Endothelial cell of umbilical vein (primary cell): ENCODE data around the gene YWHAQ. TPM values are rescaled to one million over a fixed set of nuclear protein-coding genes. Genes with fewer than 3 reads are reported as not detected.

ENCODE experiments used
- BruUV-seq: library from RNA; stranded (reverse); fragments of 400-500 nt; replicated peaks from 2 replicates; lab custom pipeline; 2021; lab: Mats Ljungman, UMichigan
- CTCF ChIA-PET: fragments of 300-600, 350-600 bp; sonication (Branson Sonifier 250); formaldehyde crosslinking; loops from one replicate; lab custom pipeline; 2021; ENCODE audit warnings: antibody characterized with exemption, inconsistent platforms; lab: Charles Lee
- POLR2A ChIA-PET: fragments of 300-600, 350-600 bp; sonication (Branson Sonifier 250); formaldehyde crosslinking; loops from one replicate; lab custom pipeline; 2021; ENCODE audit warnings: antibody characterized with exemption, inconsistent platforms; lab: Charles Lee
- DNase-seq: peaks from one replicate; pipeline ENCODE4 v3.0.0-alpha.2; 2011; ENCODE audit warnings: low read depth, low spot score
- FAIRE-seq: peaks from 2 replicates; lab custom pipeline; 2011; peaks lifted over from hg19 to GRCh38; lab: Jason Lieb, UNC
- H2AFZ ChIP-seq: 2 replicates; pipeline ENCODE4 v1.6.0; 2012; ENCODE audit warnings: low read depth, low read length, control low read depth, inconsistent platforms
- H3K27ac ChIP-seq: 2 replicates; pipeline ENCODE4 v1.5.1; 2011; ENCODE audit warnings: low read depth, mild to moderate bottlenecking, control low read depth, low read length, moderate library complexity; ENCODE audit not compliant: insufficient read depth
- H3K27me3 ChIP-seq, 2 experiments: 2 replicates each; pipeline versions ENCODE4 v1.6.0 to v1.6.1; 2011; ENCODE audit warnings: low read length in 2 of 2, mixed read lengths in 1 of 2; ENCODE audit not compliant: control insufficient read depth in 2 of 2, insufficient read depth in 2 of 2
- H3K36me3 ChIP-seq, 2 experiments: 2 replicates in 1 of 2; 3 replicates in 1 of 2; pipeline ENCODE4 v1.5.1; 2011; ENCODE audit warnings: low read length in 2 of 2, mild to moderate bottlenecking in 1 of 2, moderate library complexity in 1 of 2; ENCODE audit not compliant: control insufficient read depth in 2 of 2, insufficient read depth in 2 of 2; ENCODE audit errors: extremely low read depth in 1 of 2
- H3K4me1 ChIP-seq: 3 replicates; pipeline ENCODE4 v1.5.1; 2011; ENCODE audit warnings: mild to moderate bottlenecking, low read length; ENCODE audit not compliant: control insufficient read depth, insufficient read depth; ENCODE audit errors: extremely low read depth
- H3K4me2 ChIP-seq: 2 replicates; pipeline ENCODE4 v1.6.1; 2011; ENCODE audit warnings: low read length, control low read depth, mixed read lengths; ENCODE audit not compliant: insufficient read depth
- H3K4me3 ChIP-seq, 3 experiments: fragments of 200-600 bp in 1 of 3; sonication (generic), shearing (Covaris generic) in 1 of 3; replicated peaks in 1 of 3; 2 replicates each; pipeline ENCODE4 v1.5.1; 2011 to 2016; ENCODE audit warnings: control low read depth in 3 of 3, low read length in 3 of 3, mild to moderate bottlenecking in 2 of 3, inconsistent platforms in 1 of 3, low read depth in 1 of 3, moderate library complexity in 1 of 3; ENCODE audit not compliant: insufficient read depth in 1 of 3
- H3K79me2 ChIP-seq: 2 replicates; pipeline ENCODE4 v1.6.0; 2012; ENCODE audit warnings: low read length, inconsistent platforms; ENCODE audit not compliant: control insufficient read depth, insufficient read depth
- H3K9ac ChIP-seq: replicated peaks from 2 replicates; pipeline ENCODE3; 2011; ENCODE audit warnings: low read length, control low read depth; ENCODE audit not compliant: insufficient read depth; ENCODE audit errors: extremely low read depth
- H3K9me1 ChIP-seq: replicated peaks from 3 replicates; pipeline ENCODE4 v1.6.0; 2011; ENCODE audit warnings: mild to moderate bottlenecking, low read length; ENCODE audit not compliant: control insufficient read depth, insufficient read depth; ENCODE audit errors: extremely low read depth
- H3K9me3 ChIP-seq: replicated peaks from 2 replicates; pipeline ENCODE4 v1.5.1; 2012; ENCODE audit warnings: low read length, inconsistent platforms; ENCODE audit not compliant: control insufficient read depth, insufficient read depth
- H4K20me1 ChIP-seq: replicated peaks from 2 replicates; pipeline ENCODE3; 2011; ENCODE audit warnings: mild to moderate bottlenecking, low read length; ENCODE audit not compliant: control insufficient read depth, insufficient read depth; ENCODE audit errors: extremely low read depth
- EZH2 ChIP-seq: IDR thresholded peaks from 2 replicates; pipeline ENCODE4 v1.6.1; 2012; ENCODE audit warnings: borderline replicate concordance, low read depth, mild to moderate bottlenecking, moderate library complexity, low read length, inconsistent platforms; ENCODE audit not compliant: severe bottlenecking
- FOS ChIP-seq: IDR thresholded peaks from 2 replicates; pipeline ENCODE4 v1.6.1; 2011; ENCODE audit warnings: mild to moderate bottlenecking, low read length, moderate library complexity, borderline replicate concordance; ENCODE audit not compliant: insufficient read depth
- GATA2 ChIP-seq: IDR thresholded peaks from 2 replicates; pipeline ENCODE4 v1.7.0; 2011; ENCODE audit warnings: low read depth, mild to moderate bottlenecking, moderate library complexity, mixed read lengths, low read length; ENCODE audit not compliant: insufficient read length, insufficient read depth
- JUN ChIP-seq: IDR thresholded peaks from 2 replicates; pipeline ENCODE4 v1.6.1; 2011; ENCODE audit warnings: borderline replicate concordance, low read depth; ENCODE audit not compliant: insufficient read length, insufficient read depth
- MYC ChIP-seq: IDR thresholded peaks from one replicate; pipeline ENCODE4 v1.6.1; 2011; ENCODE audit warnings: mild to moderate bottlenecking, low read depth, low read length
- POLR2A ChIP-seq: IDR thresholded peaks from 2 replicates; pipeline ENCODE4 v1.6.1; 2012; ENCODE audit warnings: low read depth, mild to moderate bottlenecking, control low read depth, low read length
- POLR2AphosphoS5 ChIP-seq: IDR thresholded peaks from 2 replicates; pipeline ENCODE4 v1.6.1; 2012; ENCODE audit warnings: low read depth, mild to moderate bottlenecking, control low read depth, low read length, moderate library complexity; ENCODE audit not compliant: insufficient read depth
- dilution Hi-C: fragments of 300-500 bp; cut with MboI; formaldehyde crosslinking; loops from one replicate; pipeline ENCODE4 v1.15.0; 2019; ENCODE audit warnings: low sequenced_read_pairs; ENCODE audit not compliant: extremely low pct_ligation_motif_present
- intact Hi-C: fragments of 100-400 bp; cut with micrococcal nuclease; formaldehyde crosslinking; loops from one replicate; pipeline ENCODE4 v1.10.0; 2022
- polyA plus RNA-seq, 4 experiments: library from polyadenylated mRNA; depleted of rRNA in 3 of 4; stranded (reverse) in 3 of 4; unstranded in 1 of 4; fragments of >200 nt; gene quantifications; 2 replicates each; pipeline versions ENCODE4 v1.2.1 to v1.2.3, GENCODE V29; 2011 to 2012; ENCODE audit warnings: missing spikeins in 1 of 4
- total RNA-seq: library from RNA; stranded (reverse); gene quantifications from 2 replicates; pipeline ENCODE4 v1.2.3, GENCODE V29; 2021
- TF ChIP-seq, protein P1 (sequence below), 2 donors: IDR thresholded peaks; 1 replicate in 1 of 2; 2 replicates in 1 of 2; pipeline ENCODE4 v1.5.1; 2011; ENCODE audit warnings: low read length in 2 of 2, mild to moderate bottlenecking in 2 of 2, moderate library complexity in 2 of 2, control low read depth in 1 of 2, inconsistent platforms in 1 of 2, low read depth in 1 of 2; ENCODE audit not compliant: insufficient read depth in 1 of 2; ENCODE audit errors: extremely low read depth in 1 of 2
- TF ChIP-seq, protein P2 (sequence below): IDR thresholded peaks from 2 replicates; pipeline ENCODE4 v1.6.1; 2011; ENCODE audit not compliant: insufficient read depth, insufficient read length

YWHAQ gene
- total and polyA plus RNA-seq, 2 donors (not counting 3 experiments of a cell fraction or from before 2014, with no cell fraction given), result 217 to 456 TPM

GRCh38 chr2:9586465-9586864, 44.3 kb downstream of the YWHAQ start:
- H3K4me2 ChIP-seq, result no peak overlapping the region
- H3K36me3 ChIP-seq, result peaks cover 7 to 19% of the 10 kb centered on the region in 2 experiments
- intact Hi-C loops (no loop called here), dilution Hi-C loops (no loop called here)
- POLR2A ChIA-PET, result no interaction called here
- H3K27me3 ChIP-seq, result no peaks in the 10 kb centered on the region
- TF ChIP-seq FOS (no peak), MYC (no peak), JUN (no peak), GATA2 (no peak), POLR2A (no peak), EZH2 (no peak), POLR2AphosphoS5 (no peak)
- TF ChIP-seq, protein P1, sequence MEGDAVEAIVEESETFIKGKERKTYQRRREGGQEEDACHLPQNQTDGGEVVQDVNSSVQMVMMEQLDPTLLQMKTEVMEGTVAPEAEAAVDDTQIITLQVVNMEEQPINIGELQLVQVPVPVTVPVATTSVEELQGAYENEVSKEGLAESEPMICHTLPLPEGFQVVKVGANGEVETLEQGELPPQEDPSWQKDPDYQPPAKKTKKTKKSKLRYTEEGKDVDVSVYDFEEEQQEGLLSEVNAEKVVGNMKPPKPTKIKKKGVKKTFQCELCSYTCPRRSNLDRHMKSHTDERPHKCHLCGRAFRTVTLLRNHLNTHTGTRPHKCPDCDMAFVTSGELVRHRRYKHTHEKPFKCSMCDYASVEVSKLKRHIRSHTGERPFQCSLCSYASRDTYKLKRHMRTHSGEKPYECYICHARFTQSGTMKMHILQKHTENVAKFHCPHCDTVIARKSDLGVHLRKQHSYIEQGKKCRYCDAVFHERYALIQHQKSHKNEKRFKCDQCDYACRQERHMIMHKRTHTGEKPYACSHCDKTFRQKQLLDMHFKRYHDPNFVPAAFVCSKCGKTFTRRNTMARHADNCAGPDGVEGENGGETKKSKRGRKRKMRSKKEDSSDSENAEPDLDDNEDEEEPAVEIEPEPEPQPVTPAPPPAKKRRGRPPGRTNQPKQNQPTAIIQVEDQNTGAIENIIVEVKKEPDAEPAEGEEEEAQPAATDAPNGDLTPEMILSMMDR (IDR thresholded peaks at IDR 0.05; ENCODE audit: extremely low read depth in 1 of 2, insufficient read depth in 1 of 2, low read depth in 1 of 2, low read length in 2 of 2), result no peak
- TF ChIP-seq, protein P2, sequence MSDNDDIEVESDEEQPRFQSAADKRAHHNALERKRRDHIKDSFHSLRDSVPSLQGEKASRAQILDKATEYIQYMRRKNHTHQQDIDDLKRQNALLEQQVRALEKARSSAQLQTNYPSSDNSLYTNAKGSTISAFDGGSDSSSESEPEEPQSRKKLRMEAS, result no peak
- no peaks in the 10 kb centered on the region for H3K9me3 ChIP-seq
- H3K9ac ChIP-seq, result no peak overlapping the region
- H2AFZ ChIP-seq, result no peak overlapping the region
- no TSS peak for BruUV-seq
- CTCF ChIA-PET, result interaction anchor here (0.5 to 1.2 kb wide), 4 partner anchors 10 to 486 kb away, joined by 3 to 4 read pairs (median 3); no protein-coding TSS in a partner anchor
- FAIRE-seq (no peak), DNase-seq (no peak)
- H3K9me1 ChIP-seq, result no peaks in the 10 kb centered on the region
- no peaks in the 10 kb centered on the region for H4K20me1 ChIP-seq
- no peak overlapping the region for H3K27ac ChIP-seq
- H3K4me1 ChIP-seq, result no peaks in the 10 kb centered on the region
- H3K4me3 ChIP-seq, result no peak overlapping the region
- peaks cover 45% of the 10 kb centered on the region for H3K79me2 ChIP-seq
